ENCODE results near the gene MBIP.

The MBIP gene

DNA sequence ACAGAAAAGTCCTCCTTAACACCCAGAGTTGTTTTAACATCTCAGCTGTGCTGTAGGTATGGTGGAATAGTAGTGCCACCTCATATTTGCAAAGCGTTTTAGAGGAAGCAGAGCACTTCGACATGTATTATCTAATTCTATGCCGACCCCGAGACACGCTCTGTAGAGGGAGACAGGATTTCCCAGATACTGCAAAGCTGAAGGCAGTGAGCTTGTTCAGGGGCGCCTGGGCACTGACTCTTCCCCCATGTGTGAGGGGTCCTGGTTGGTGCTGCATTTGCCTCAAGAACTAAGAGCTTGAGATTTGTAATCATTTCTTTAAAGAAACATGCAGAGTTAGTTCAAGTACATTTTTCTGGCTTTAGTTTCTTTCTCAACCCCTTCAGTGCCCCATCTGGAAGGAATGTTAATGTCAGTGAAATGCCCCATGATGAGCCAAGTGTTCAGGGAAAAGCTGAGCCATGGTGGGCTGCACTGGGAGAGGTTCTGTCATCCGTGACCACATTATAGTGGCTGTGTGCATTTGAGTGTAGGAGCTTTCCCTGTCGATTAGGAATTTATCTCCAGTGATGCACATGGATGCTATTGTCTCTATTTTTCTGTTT is 66.3 kb downstream of the MBIP start:
- no peak for DNase-seq (ENCODE audit: low read depth)
- peak overlapping the region; percentile 18 for H3K4me3 ChIP-seq (ENCODE audit: low read length)
- TF ChIP-seq, protein P1, sequence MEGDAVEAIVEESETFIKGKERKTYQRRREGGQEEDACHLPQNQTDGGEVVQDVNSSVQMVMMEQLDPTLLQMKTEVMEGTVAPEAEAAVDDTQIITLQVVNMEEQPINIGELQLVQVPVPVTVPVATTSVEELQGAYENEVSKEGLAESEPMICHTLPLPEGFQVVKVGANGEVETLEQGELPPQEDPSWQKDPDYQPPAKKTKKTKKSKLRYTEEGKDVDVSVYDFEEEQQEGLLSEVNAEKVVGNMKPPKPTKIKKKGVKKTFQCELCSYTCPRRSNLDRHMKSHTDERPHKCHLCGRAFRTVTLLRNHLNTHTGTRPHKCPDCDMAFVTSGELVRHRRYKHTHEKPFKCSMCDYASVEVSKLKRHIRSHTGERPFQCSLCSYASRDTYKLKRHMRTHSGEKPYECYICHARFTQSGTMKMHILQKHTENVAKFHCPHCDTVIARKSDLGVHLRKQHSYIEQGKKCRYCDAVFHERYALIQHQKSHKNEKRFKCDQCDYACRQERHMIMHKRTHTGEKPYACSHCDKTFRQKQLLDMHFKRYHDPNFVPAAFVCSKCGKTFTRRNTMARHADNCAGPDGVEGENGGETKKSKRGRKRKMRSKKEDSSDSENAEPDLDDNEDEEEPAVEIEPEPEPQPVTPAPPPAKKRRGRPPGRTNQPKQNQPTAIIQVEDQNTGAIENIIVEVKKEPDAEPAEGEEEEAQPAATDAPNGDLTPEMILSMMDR (conservative IDR thresholded peaks at IDR 0.05; ENCODE audit: low read depth, low read length) = peak; percentile 46
